Neural crest cell (in vitro differentiated cells): ENCODE data around the gene ZDHHC7. TPM values are rescaled to one million over a fixed set of nuclear protein-coding genes. Genes with fewer than 3 reads are reported as not detected.
"Not testable (repeated sequence)": the region's sequence is repeated elsewhere in the genome, so short reads cannot be mapped to it uniquely, and the experiment has no call there.

Experiments used
- DNase-seq: peaks from one replicate; pipeline ENCODE4 v3.0.0; 2021; ENCODE audit warnings: low read depth, mixed read lengths, low spot score
- H3K27ac Mint-ChIP-seq: one replicate; pipeline ENCODE4 v1.8.0; 2021; ENCODE audit warnings: mild to moderate bottlenecking, mixed read lengths; ENCODE audit not compliant: unreplicated experiment
- H3K27me3 Mint-ChIP-seq: 2 replicates; pipeline ENCODE4 v1.8.0; 2021; ENCODE audit warnings: low read depth, mild to moderate bottlenecking, mixed read lengths
- H3K36me3 Mint-ChIP-seq: 2 replicates; pipeline ENCODE4 v1.8.0; 2021; ENCODE audit warnings: low read depth, mild to moderate bottlenecking, mixed read lengths
- H3K4me1 Mint-ChIP-seq: 2 replicates; pipeline ENCODE4 v1.8.0; 2021; ENCODE audit warnings: mixed read lengths
- H3K4me3 Mint-ChIP-seq: one replicate; pipeline ENCODE4 v1.8.0; 2021; ENCODE audit warnings: mild to moderate bottlenecking, mixed read lengths
- H3K9me3 Mint-ChIP-seq: 2 replicates; pipeline ENCODE4 v1.8.0; 2021; ENCODE audit warnings: mixed read lengths
- CTCF ChIP-seq: fragments of 200-600 bp; sonication (generic); conservative IDR thresholded peaks from 2 replicates; pipeline ENCODE4 v1.5.0; 2021; ENCODE audit warnings: antibody characterized with exemption, mild to moderate bottlenecking
- total RNA-seq: library from RNA; stranded (reverse); gene quantifications from 2 replicates; pipeline ENCODE4 v1.2.1, GENCODE V29; 2021

ZDHHC7 gene
- total RNA-seq, 1 donor from 2014 or later: 40.0 TPM

GRCh38 chr16:85055493-85056210 lies 44.3 kb upstream of the ZDHHC7 start:
- Mint-ChIP-seq H3K9me3 (no peaks in the 10 kb centered on the region), H3K27ac (peak overlapping the region; percentile 68), H3K36me3 (no peaks in the 10 kb centered on the region), H3K4me3 (no peak overlapping the region), H3K27me3 (no peaks in the 10 kb centered on the region), H3K4me1 (peaks cover 23% of the 10 kb centered on the region)
- no peak for TF ChIP-seq CTCF
- DNase-seq: no peak

GRCh38 chr16:85054948-85055492 lies 43.7 kb upstream of the ZDHHC7 start:
- Mint-ChIP-seq H3K9me3 (no peaks in the 10 kb centered on the region), H3K4me3 (no peak overlapping the region), H3K27ac (no peak overlapping the region), H3K4me1 (peaks cover 23% of the 10 kb centered on the region), H3K36me3 (no peaks in the 10 kb centered on the region), H3K27me3 (no peaks in the 10 kb centered on the region)
- TF ChIP-seq CTCF: no peak
- DNase-seq: no peak

GRCh38 chr16:85054321-85054720 lies 43.0 kb upstream of the ZDHHC7 start:
- not testable (repeated sequence) for H3K27ac Mint-ChIP-seq, H3K4me3 Mint-ChIP-seq, H3K9me3 Mint-ChIP-seq, H3K27me3 Mint-ChIP-seq, H3K36me3 Mint-ChIP-seq, DNase-seq
- H3K4me1 Mint-ChIP-seq: peaks cover 23% of the 10 kb centered on the region

DNA sequence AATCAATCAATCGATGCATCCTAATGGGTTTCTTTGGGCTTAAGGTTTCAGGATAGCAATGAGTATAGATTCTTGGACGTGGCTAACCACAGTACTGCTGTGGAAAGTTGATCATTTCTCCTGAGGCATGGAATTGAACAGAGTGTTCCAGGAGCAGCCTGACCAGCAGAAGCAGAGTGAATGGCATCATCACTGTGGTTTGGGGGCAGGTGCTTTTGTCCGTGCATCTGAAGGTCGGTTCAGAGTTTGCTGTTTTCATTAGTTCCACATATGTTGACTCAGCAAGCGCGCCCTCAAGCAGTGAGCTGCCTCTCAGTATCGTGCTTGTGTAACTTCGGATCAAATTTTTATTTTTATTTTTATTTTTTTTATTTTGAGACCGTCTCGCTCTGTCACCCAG lies 41.2 kb upstream of the ZDHHC7 start:
- Mint-ChIP-seq H3K4me3 (no peak overlapping the region), H3K36me3 (no peaks in the 10 kb centered on the region), H3K27ac (no peak overlapping the region), H3K4me1 (peaks cover 23% of the 10 kb centered on the region), H3K9me3 (no peaks in the 10 kb centered on the region), H3K27me3 (no peaks in the 10 kb centered on the region)
- TF ChIP-seq CTCF: no peak
- DNase-seq: no peak

DNA sequence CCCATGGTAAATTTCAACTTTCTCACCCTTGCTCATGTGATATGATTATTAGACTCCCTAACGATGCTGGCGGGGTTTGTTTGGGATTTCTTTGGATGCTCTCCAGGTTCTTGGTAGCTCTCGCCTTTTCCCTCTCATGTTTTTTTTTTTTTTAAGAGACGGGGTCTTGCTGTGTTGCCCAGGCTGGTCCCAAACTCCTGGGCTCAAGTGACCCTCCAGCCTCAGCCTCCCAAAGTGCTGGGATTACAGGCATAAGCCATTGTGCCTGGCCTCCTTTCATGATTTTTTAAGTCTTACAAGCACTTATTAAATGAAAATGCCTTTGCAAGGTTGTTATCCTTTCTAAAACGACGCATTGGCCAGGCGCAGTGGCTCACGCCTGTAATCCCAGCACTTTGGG lies 40.3 kb upstream of the ZDHHC7 start:
- Mint-ChIP-seq H3K9me3 (no peaks in the 10 kb centered on the region), H3K27me3 (no peaks in the 10 kb centered on the region), H3K27ac (no peak overlapping the region), H3K4me1 (peaks cover 16% of the 10 kb centered on the region), H3K36me3 (no peaks in the 10 kb centered on the region), H3K4me3 (no peak overlapping the region)
- TF ChIP-seq CTCF: no peak
- no peak for DNase-seq

DNA sequence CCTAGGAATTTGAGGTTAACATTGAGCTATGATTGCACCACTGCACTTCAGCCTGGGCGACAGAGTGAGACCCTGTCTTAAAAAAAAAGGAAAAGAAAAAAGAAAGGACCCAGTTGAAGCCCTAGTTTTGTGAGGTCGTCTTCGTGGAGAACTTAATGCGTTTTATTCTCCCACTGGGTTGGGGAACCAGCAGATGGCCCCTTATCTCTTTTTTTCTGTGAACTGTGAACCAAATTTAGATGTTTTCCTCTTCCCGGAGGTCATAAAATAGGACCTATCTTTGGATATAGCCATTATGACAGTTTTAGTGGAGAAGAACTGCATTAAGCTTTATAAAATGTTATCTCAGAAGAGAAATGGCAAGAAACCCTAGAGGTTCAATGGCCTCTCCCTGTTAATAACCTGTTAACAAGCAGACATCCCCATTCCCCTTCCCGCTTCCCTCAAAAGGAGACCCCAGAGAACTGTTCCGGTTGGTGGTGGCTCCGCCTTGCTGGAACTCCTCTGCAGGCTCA lies 39.8 kb upstream of the ZDHHC7 start:
- DNase-seq: no peak
- H3K27ac Mint-ChIP-seq: no peak overlapping the region
- TF ChIP-seq CTCF: no peak
- H3K27me3 Mint-ChIP-seq: no peaks in the 10 kb centered on the region
- no peaks in the 10 kb centered on the region for H3K36me3 Mint-ChIP-seq
- H3K4me3 Mint-ChIP-seq: no peak overlapping the region
- peaks cover 11% of the 10 kb centered on the region for H3K4me1 Mint-ChIP-seq
- H3K9me3 Mint-ChIP-seq: no peaks in the 10 kb centered on the region
